ENCODE results near the gene TBC1D22A.

- TF ChIP-seq CTCF (IDR thresholded peaks at IDR 0.05; ENCODE audit: poor library complexity) (no peak), EZH2 (IDR thresholded peaks at IDR 0.05; ENCODE audit: borderline replicate concordance) (no peak)
Measured at GRCh38 chr22:46906326-46907045, 144.0 kb downstream of the TBC1D22A start.
